WTC11 (cell line): ENCODE data around the gene THSD4. TPM values are rescaled to one million over a fixed set of nuclear protein-coding genes. Genes with fewer than 3 reads are reported as not detected.

Source experiments
- ATAC-seq: fragments of 200-7000 bp; cut with Tn5 transposase; 2 replicates; pipeline ENCODE4 v1.10.0; 2021; ENCODE audit warnings: mild to moderate bottlenecking, moderate library complexity
- CTCF ChIA-PET: fragments of 300-600 bp; sonication (Branson Sonifier 250); formaldehyde crosslinking; loops from one replicate; lab custom pipeline; 2021; ENCODE audit warnings: antibody characterized with exemption; lab: Charles Lee
- POLR2A ChIA-PET: fragments of 350-600 bp; sonication (Branson Sonifier 250); formaldehyde crosslinking; loops from one replicate; lab custom pipeline; 2021; ENCODE audit warnings: antibody characterized with exemption; lab: Charles Lee
- DNase-seq: peaks from one replicate; pipeline ENCODE4 v3.0.0; 2021; ENCODE audit warnings: low spot score
- H3K27ac Mint-ChIP-seq: 2 replicates; pipeline ENCODE4 v1.8.0; 2021; ENCODE audit warnings: mixed read lengths
- H3K27me3 Mint-ChIP-seq: 2 replicates; pipeline ENCODE4 v1.8.0; 2021; ENCODE audit warnings: low read depth, mild to moderate bottlenecking, moderate library complexity, mixed read lengths
- H3K36me3 Mint-ChIP-seq: 2 replicates; pipeline ENCODE4 v1.8.0; 2021; ENCODE audit warnings: mixed read lengths
- H3K4me1 Mint-ChIP-seq: 2 replicates; pipeline ENCODE4 v1.8.0; 2022; ENCODE audit warnings: mixed read lengths
- H3K4me3 Mint-ChIP-seq: 2 replicates; pipeline ENCODE4 v1.8.0; 2021; ENCODE audit warnings: mild to moderate bottlenecking, moderate library complexity, mixed read lengths
- H3K9me3 Mint-ChIP-seq: 2 replicates; pipeline ENCODE4 v1.8.0; 2021; ENCODE audit warnings: mixed read lengths
- CBFB ChIP-seq: sonication (generic); formaldehyde crosslinking; IDR thresholded peaks from 2 replicates; pipeline ENCODE4 v1.8.1; 2022; ENCODE audit warnings: mild to moderate bottlenecking, low read depth, missing genetic modification reagents
- E2F4 ChIP-seq: sonication (generic); formaldehyde crosslinking; IDR thresholded peaks from 2 replicates; pipeline ENCODE4 v1.8.1; 2022; ENCODE audit warnings: low read depth, mild to moderate bottlenecking, moderate library complexity, missing genetic modification reagents, borderline replicate concordance
- ERG ChIP-seq: fragments of 250-450 bp; sonication (Bioruptor Pico); IDR thresholded peaks from 2 replicates; pipeline ENCODE4 v1.8.0; 2021; ENCODE audit warnings: mild to moderate bottlenecking
- FOXP1 ChIP-seq: sonication (generic); formaldehyde crosslinking; IDR thresholded peaks from 2 replicates; pipeline ENCODE4 v1.8.0; 2022; ENCODE audit warnings: missing genetic modification reagents, mild to moderate bottlenecking, moderate library complexity, borderline replicate concordance
- HMGA2 ChIP-seq: fragments of 250-450 bp; sonication (Bioruptor Pico); IDR thresholded peaks from 2 replicates; pipeline ENCODE4 v1.4.0; 2021; ENCODE audit warnings: mild to moderate bottlenecking, moderate library complexity
- JUN ChIP-seq: sonication (generic); formaldehyde crosslinking; IDR thresholded peaks from 2 replicates; pipeline ENCODE4 v1.8.0; 2023; ENCODE audit warnings: mild to moderate bottlenecking, missing genetic modification reagents
- KAT7 ChIP-seq: sonication (generic); formaldehyde crosslinking; IDR thresholded peaks from 2 replicates; pipeline ENCODE4 v1.8.1; 2023; ENCODE audit warnings: missing genetic modification reagents, mild to moderate bottlenecking, borderline replicate concordance
- MAX ChIP-seq: sonication (generic); formaldehyde crosslinking; IDR thresholded peaks from 2 replicates; pipeline ENCODE4 v1.8.0; 2022; ENCODE audit warnings: mild to moderate bottlenecking, missing genetic modification reagents
- MYBL2 ChIP-seq: sonication (generic); formaldehyde crosslinking; IDR thresholded peaks from 2 replicates; pipeline ENCODE4 v1.8.1; 2023; ENCODE audit warnings: mild to moderate bottlenecking, moderate library complexity, missing genetic modification reagents
- NFYB ChIP-seq: sonication (generic); formaldehyde crosslinking; conservative IDR thresholded peaks from 2 replicates; pipeline ENCODE4 v1.8.0; 2022; ENCODE audit warnings: low read depth, missing genetic modification reagents
- NR1H2 ChIP-seq: sonication (generic); formaldehyde crosslinking; IDR thresholded peaks from 2 replicates; pipeline ENCODE4 v1.9.0; 2021; ENCODE audit warnings: mild to moderate bottlenecking, moderate library complexity, missing genetic modification reagents
- OVOL2 ChIP-seq: fragments of 250-450 bp; sonication (Bioruptor Pico); IDR thresholded peaks from 2 replicates; pipeline ENCODE4 v1.9.0; 2021; ENCODE audit warnings: mild to moderate bottlenecking, borderline replicate concordance
- PRRX2 ChIP-seq: fragments of 250-450 bp; sonication (Bioruptor Pico); IDR thresholded peaks from 2 replicates; pipeline ENCODE4 v1.8.0; 2021; ENCODE audit warnings: mild to moderate bottlenecking
- RELA ChIP-seq: sonication (generic); formaldehyde crosslinking; IDR thresholded peaks from 2 replicates; pipeline ENCODE4 v1.8.1; 2022; ENCODE audit warnings: missing genetic modification reagents, mild to moderate bottlenecking, borderline replicate concordance
- ZBTB43 ChIP-seq: sonication (generic); formaldehyde crosslinking; IDR thresholded peaks from 2 replicates; pipeline ENCODE4 v1.8.1; 2023; ENCODE audit warnings: mild to moderate bottlenecking, missing genetic modification reagents
- ZNF138 ChIP-seq: sonication (generic); formaldehyde crosslinking; conservative IDR thresholded peaks from 2 replicates; pipeline ENCODE4 v1.8.1; 2022; ENCODE audit warnings: mild to moderate bottlenecking, moderate library complexity, missing genetic modification reagents
- ZNF423 ChIP-seq: fragments of 250-450 bp; sonication (Bioruptor Pico); IDR thresholded peaks from 2 replicates; pipeline ENCODE4 v2.1.2; 2022; ENCODE audit warnings: mild to moderate bottlenecking, moderate library complexity
- ZNF425 ChIP-seq: fragments of 250-450 bp; sonication (Bioruptor Pico); conservative IDR thresholded peaks from 2 replicates; pipeline ENCODE4 v1.9.0; 2021; ENCODE audit warnings: mild to moderate bottlenecking
- ZNF671 ChIP-seq: fragments of 250-450 bp; sonication (Bioruptor Pico); IDR thresholded peaks from 2 replicates; pipeline ENCODE4 v1.8.0; 2021; ENCODE audit warnings: mild to moderate bottlenecking
- total RNA-seq: library from RNA; stranded (reverse); gene quantifications from 3 replicates; pipeline ENCODE4 v1.2.3, GENCODE V29; 2021

The THSD4 gene
- total RNA-seq, 1 experiment from 2014 or later: 7.8 TPM

GRCh38 chr15:71312731-71313460 lies 197.6 kb downstream of the THSD4 start (continued):
- TF ChIP-seq ZNF425 (no peak), ZNF423 (CRISPR knock-in tag) (no peak), NFYB (CRISPR knock-in tag) (no peak), MAX (CRISPR knock-in tag) (no peak), JUN (CRISPR knock-in tag) (no peak)

- TF ChIP-seq ZBTB43 (CRISPR knock-in tag) (no peak), ZNF138 (no peak), PRRX2 (CRISPR knock-in tag) (no peak), ZNF671 (CRISPR knock-in tag) (no peak), JUN (CRISPR knock-in tag) (no peak), MYBL2 (no peak), ZNF423 (CRISPR knock-in tag) (no peak), OVOL2 (CRISPR knock-in tag) (no peak), ERG (CRISPR knock-in tag) (no peak), CBFB (no peak), RELA (CRISPR knock-in tag) (no peak), E2F4 (no peak), FOXP1 (no peak), KAT7 (no peak), HMGA2 (CRISPR knock-in tag) (no peak), NR1H2 (CRISPR knock-in tag) (no peak)
- no peak for DNase-seq
These were observed 198.5 kb downstream of the THSD4 start for GRCh38 chr15:71313806-71314205.

More at GRCh38 chr15:71313806-71314205, 198.5 kb downstream of the THSD4 start:
- no peak for ATAC-seq
- CTCF ChIA-PET: no interaction called here
- no peak overlapping the region for H3K27ac Mint-ChIP-seq
- no peak overlapping the region for H3K4me3 Mint-ChIP-seq
- POLR2A ChIA-PET: no interaction called here
- H3K9me3 Mint-ChIP-seq: peaks cover 20% of the 10 kb centered on the region
- no peaks in the 10 kb centered on the region; the same call in 1 of the 2 replicates for H3K27me3 Mint-ChIP-seq
- peaks cover 19% of the 10 kb centered on the region for H3K4me1 Mint-ChIP-seq
- 0 out of 2 replicates have a peak, but pooled peaks cover 5% of the 10 kb centered on the region for H3K36me3 Mint-ChIP-seq
